Measurements from ENCODE around the gene FKBP9.

DNA sequence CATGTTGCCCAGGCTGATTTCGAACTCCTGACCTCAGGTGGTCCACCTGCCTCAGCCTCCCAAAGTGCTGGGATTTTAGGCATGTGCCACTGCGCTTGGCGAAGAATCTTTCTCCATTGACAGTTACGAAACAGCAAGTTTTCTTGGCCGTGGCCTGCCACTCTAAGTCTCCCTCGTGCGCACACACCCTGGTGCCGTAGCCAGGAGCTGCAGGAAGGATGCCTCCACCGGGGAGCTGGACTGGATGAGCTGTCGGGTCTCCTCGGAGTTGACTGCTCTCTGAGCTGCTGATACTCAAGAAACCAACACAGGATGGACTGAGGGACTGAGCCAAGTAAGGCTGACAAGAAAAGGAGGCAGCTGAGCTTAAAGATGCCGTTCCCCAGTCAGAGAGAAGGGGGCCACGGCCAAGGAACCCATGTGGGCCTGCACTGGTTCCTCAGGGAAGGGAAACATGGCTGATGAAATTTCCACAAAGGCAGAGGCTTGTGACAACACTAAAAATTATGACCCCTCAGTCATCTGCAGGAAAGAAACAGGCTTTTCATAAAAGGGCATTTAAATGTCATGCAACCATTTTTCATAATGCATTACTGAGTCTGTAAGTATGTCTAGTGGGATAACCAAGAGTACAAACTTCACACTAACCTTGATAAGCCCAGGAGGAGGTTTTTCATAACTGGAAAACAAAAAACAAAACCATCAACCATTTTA is 27.7 kb upstream of the FKBP9 start:
- no peak for TF ChIP-seq CEBPB (IDR thresholded peaks at IDR 0.05; ENCODE audit: low read depth, low read length)
- no peak for TF ChIP-seq POLR2A (IDR thresholded peaks at IDR 0.05; ENCODE audit: low read depth, low read length)
